Measurements from ENCODE around the gene MEMO1.
"Not testable (repeated sequence)": the region's sequence is repeated elsewhere in the genome, so short reads cannot be mapped to it uniquely, and the experiment has no call there.

Gene MEMO1

GRCh38 chr2:31969178-31969577 lies 41.6 kb downstream of the MEMO1 start:
- Histone ChIP-seq H2AFZ (no peak overlapping the region), H3K4me1 (no peaks in the 10 kb centered on the region), H3K9ac (no peak overlapping the region), H3K79me2 (peaks cover 6% of the 10 kb centered on the region), H3K9me3 (ENCODE audit: control insufficient read depth, low read length) (no peaks in the 10 kb centered on the region), H3K36me3 (ENCODE audit: control insufficient read depth, insufficient read depth, low read length) (no peaks in the 10 kb centered on the region), H3K4me3 (ENCODE audit: low read depth, low read length) (no peak overlapping the region), H3K27ac (no peak overlapping the region), H3K27me3 (ENCODE audit: control insufficient read depth, insufficient read depth, low read length) (no peaks in the 10 kb centered on the region), H3K4me2 (ENCODE audit: low read length) (no peak overlapping the region)
- no peak for TF ChIP-seq CTCF (IDR thresholded peaks at IDR 0.05)

GRCh38 chr2:31967790-31968189 lies 43.0 kb downstream of the MEMO1 start:
- no peak for TF ChIP-seq CTCF (IDR thresholded peaks at IDR 0.05)
- no peak overlapping the region for H3K4me2 ChIP-seq (ENCODE audit: low read length)
- no peak overlapping the region for H3K4me3 ChIP-seq (ENCODE audit: low read depth, low read length)
- peaks cover 6% of the 10 kb centered on the region for H3K79me2 ChIP-seq
- H3K27ac ChIP-seq: no peak overlapping the region
- no peak overlapping the region for H2AFZ ChIP-seq
- H3K27me3 ChIP-seq (ENCODE audit: control insufficient read depth, insufficient read depth, low read length): no peaks in the 10 kb centered on the region
- H3K9ac ChIP-seq: no peak overlapping the region
- H3K4me1 ChIP-seq: peaks cover 5% of the 10 kb centered on the region
- H3K36me3 ChIP-seq (ENCODE audit: control insufficient read depth, insufficient read depth, low read length): no peaks in the 10 kb centered on the region
- no peaks in the 10 kb centered on the region for H3K9me3 ChIP-seq (ENCODE audit: control insufficient read depth, low read length)

- not testable (repeated sequence) for H3K9me3 ChIP-seq (ENCODE audit: control insufficient read depth, low read length); H2AFZ ChIP-seq; H3K27ac ChIP-seq; H3K36me3 ChIP-seq (ENCODE audit: control insufficient read depth, insufficient read depth, low read length); H3K4me3 ChIP-seq (ENCODE audit: low read depth, low read length); H3K27me3 ChIP-seq (ENCODE audit: control insufficient read depth, insufficient read depth, low read length); H3K4me1 ChIP-seq; H3K9ac ChIP-seq; H3K79me2 ChIP-seq; H3K4me2 ChIP-seq (ENCODE audit: low read length)
Measured at GRCh38 chr2:31966402-31966801, 44.4 kb downstream of the MEMO1 start.

GRCh38 chr2:31965094-31965493 lies 45.7 kb downstream of the MEMO1 start:
- H3K27me3 ChIP-seq (ENCODE audit: control insufficient read depth, insufficient read depth, low read length): no peaks in the 10 kb centered on the region
- no peaks in the 10 kb centered on the region for H3K36me3 ChIP-seq (ENCODE audit: control insufficient read depth, insufficient read depth, low read length)
- no peak overlapping the region for H3K9ac ChIP-seq
- H3K27ac ChIP-seq: no peak overlapping the region
- no peak for TF ChIP-seq CTCF (IDR thresholded peaks at IDR 0.05)
- H3K4me2 ChIP-seq (ENCODE audit: low read length): no peak overlapping the region
- H3K4me1 ChIP-seq: peaks cover 5% of the 10 kb centered on the region
- H3K4me3 ChIP-seq (ENCODE audit: low read depth, low read length): no peak overlapping the region
- no peaks in the 10 kb centered on the region for H3K9me3 ChIP-seq (ENCODE audit: control insufficient read depth, low read length)
- peaks cover 5% of the 10 kb centered on the region for H3K79me2 ChIP-seq
- H2AFZ ChIP-seq: no peak overlapping the region

GRCh38 chr2:31962757-31963361 lies 47.9 kb downstream of the MEMO1 start:
- Histone ChIP-seq H3K27ac (no peak overlapping the region), H3K9me3 (ENCODE audit: control insufficient read depth, low read length) (no peaks in the 10 kb centered on the region), H3K4me2 (ENCODE audit: low read length) (no peak overlapping the region), H3K36me3 (ENCODE audit: control insufficient read depth, insufficient read depth, low read length) (no peaks in the 10 kb centered on the region), H3K9ac (no peak overlapping the region), H3K4me3 (ENCODE audit: low read depth, low read length) (no peak overlapping the region), H3K27me3 (ENCODE audit: control insufficient read depth, insufficient read depth, low read length) (no peaks in the 10 kb centered on the region), H2AFZ (no peak overlapping the region), H3K79me2 (peaks cover 3% of the 10 kb centered on the region), H3K4me1 (peaks cover 5% of the 10 kb centered on the region)
- no peak for TF ChIP-seq CTCF (IDR thresholded peaks at IDR 0.05)

All from parathyroid adenoma (tissue), 2 donors.